Lower leg skin (tissue), 3 donors: Measurements from ENCODE around the gene CPO.

Experiments
- POLR2A ChIP-seq, 2 donors: fragments of 450-650 bp; IDR thresholded peaks; one replicate each; pipeline ENCODE4 v1.6.1; 2016 to 2017; ENCODE audit warnings: antibody characterized with exemption in 2 of 2, mild to moderate bottlenecking in 1 of 2, moderate library complexity in 1 of 2
- TF ChIP-seq, protein P1 (sequence below), 3 donors: fragments of 450-650 bp; IDR thresholded peaks; one replicate each; pipeline ENCODE4 v1.5.1; 2016; ENCODE audit warnings: antibody characterized with exemption in 3 of 3, mild to moderate bottlenecking in 3 of 3, moderate library complexity in 2 of 3

DNA sequence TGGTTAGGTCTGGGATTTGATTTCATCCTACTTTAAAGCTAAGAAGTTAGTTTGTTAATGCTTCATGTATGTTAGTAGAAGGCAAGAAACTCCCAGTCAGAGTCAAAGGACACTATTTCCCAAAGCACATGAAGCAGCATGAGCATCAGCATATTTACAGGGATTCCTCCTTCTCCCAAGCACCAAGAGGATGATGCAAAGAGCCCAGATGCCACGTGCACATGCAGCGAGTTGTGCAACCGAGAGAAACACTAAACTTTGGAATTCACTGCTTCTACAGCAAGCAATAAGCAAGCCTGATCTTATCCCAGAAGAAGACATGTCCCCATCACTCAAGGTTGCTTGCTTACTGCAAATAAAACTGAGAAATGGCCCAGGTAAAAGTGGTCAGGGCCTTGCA lies 32.5 kb downstream of the CPO start:
- TF ChIP-seq, protein P1, sequence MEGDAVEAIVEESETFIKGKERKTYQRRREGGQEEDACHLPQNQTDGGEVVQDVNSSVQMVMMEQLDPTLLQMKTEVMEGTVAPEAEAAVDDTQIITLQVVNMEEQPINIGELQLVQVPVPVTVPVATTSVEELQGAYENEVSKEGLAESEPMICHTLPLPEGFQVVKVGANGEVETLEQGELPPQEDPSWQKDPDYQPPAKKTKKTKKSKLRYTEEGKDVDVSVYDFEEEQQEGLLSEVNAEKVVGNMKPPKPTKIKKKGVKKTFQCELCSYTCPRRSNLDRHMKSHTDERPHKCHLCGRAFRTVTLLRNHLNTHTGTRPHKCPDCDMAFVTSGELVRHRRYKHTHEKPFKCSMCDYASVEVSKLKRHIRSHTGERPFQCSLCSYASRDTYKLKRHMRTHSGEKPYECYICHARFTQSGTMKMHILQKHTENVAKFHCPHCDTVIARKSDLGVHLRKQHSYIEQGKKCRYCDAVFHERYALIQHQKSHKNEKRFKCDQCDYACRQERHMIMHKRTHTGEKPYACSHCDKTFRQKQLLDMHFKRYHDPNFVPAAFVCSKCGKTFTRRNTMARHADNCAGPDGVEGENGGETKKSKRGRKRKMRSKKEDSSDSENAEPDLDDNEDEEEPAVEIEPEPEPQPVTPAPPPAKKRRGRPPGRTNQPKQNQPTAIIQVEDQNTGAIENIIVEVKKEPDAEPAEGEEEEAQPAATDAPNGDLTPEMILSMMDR (IDR thresholded peaks at IDR 0.05) = no peak
- TF ChIP-seq POLR2A (IDR thresholded peaks at IDR 0.05) = no peak
